Measurements from ENCODE around the gene MIA2. TPM values are rescaled to one million over a fixed set of nuclear protein-coding genes. Genes with fewer than 3 reads are reported as not detected.

MIA2 gene
- total RNA-seq, 2 donors from 2014 or later, result 16.8 to 26.5 TPM

DNA sequence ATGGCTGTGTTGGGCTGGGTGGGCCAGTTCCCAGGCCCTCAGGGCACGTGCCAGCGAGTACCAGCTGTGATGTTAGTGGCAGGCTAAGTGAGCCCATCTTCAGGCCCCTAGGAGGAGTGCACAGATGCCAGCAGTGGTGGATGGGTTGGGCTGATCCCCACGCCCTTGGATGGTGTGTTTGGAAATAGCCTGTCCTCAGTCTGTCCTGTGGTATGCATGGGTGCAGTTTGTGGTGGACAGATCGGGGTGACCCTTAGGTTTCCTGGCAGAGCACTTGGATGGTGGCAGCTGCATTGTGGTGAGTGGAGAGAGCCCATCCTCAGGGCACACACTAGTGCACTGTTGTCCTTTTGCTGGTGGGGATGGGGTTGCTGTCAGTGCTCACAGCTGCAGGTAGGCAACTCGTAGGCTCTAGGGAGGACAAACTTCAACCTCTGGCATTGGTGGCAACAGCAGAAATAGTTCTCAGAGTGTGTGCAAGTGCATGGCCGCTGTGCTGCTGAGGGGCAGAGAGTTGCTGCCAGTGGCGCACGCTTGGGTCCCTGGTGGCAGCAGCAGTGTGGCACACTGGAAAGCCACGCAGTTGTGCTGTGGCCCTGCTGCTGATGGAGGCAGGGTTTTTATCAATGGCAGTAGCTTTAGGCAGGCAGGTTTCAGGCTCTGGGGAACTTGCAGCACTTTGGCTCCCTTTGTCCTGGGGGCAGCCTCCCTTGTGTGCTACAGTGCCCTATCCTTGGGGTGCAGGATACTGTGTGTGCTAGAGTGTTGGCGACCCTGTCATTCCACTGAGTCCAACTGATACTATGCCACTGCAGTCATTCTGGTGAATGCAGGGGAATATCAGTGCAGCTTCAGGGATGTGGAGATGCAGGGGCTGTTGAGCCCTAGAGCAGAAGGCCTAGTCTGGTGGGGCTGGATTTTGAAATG, 133.0 kb downstream of the MIA2 start:
- Histone ChIP-seq H3K9ac (ENCODE audit: extremely low read depth, low read length, poor library complexity, severe bottlenecking) (no peak overlapping the region), H3K9me3 (ENCODE audit: control insufficient read depth, low read length) (peaks cover 22% of the 10 kb centered on the region), H3K27me3 (ENCODE audit: control insufficient read depth, insufficient read depth, low read length, poor library complexity, severe bottlenecking) (no peaks in the 10 kb centered on the region), H3K27ac (ENCODE audit: low read depth, low read length) (no peak overlapping the region), H3K36me3 (ENCODE audit: control insufficient read depth, insufficient read depth, low read length) (no peaks in the 10 kb centered on the region), H3K4me3 (ENCODE audit: low read length) (no peak overlapping the region), H3K4me1 (ENCODE audit: control insufficient read depth, insufficient read depth, low read length) (peaks cover 8% of the 10 kb centered on the region)
- Mint-ChIP-seq H3K27ac (peak overlapping the region; percentile 55), H3K4me3 (no peak overlapping the region), H3K27me3 (ENCODE audit: insufficient read depth) (no peaks in the 10 kb centered on the region), H3K4me1 (peaks cover 31% of the 10 kb centered on the region), H3K36me3 (ENCODE audit: low read depth) (peaks cover 22% of the 10 kb centered on the region), H3K9me3 (peaks cover 11% of the 10 kb centered on the region)
- DNase-seq, result peak; percentile 55
- TF ChIP-seq, protein P1, sequence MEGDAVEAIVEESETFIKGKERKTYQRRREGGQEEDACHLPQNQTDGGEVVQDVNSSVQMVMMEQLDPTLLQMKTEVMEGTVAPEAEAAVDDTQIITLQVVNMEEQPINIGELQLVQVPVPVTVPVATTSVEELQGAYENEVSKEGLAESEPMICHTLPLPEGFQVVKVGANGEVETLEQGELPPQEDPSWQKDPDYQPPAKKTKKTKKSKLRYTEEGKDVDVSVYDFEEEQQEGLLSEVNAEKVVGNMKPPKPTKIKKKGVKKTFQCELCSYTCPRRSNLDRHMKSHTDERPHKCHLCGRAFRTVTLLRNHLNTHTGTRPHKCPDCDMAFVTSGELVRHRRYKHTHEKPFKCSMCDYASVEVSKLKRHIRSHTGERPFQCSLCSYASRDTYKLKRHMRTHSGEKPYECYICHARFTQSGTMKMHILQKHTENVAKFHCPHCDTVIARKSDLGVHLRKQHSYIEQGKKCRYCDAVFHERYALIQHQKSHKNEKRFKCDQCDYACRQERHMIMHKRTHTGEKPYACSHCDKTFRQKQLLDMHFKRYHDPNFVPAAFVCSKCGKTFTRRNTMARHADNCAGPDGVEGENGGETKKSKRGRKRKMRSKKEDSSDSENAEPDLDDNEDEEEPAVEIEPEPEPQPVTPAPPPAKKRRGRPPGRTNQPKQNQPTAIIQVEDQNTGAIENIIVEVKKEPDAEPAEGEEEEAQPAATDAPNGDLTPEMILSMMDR (conservative IDR thresholded peaks at IDR 0.05), result no peak
- WGBS, 2 experiments (ENCODE audit: insufficient coverage in 1 of 2, insufficient read length in 1 of 2), result 96 to 98% methylated on average over 7 to 10 of the region's 10 CpGs

DNA sequence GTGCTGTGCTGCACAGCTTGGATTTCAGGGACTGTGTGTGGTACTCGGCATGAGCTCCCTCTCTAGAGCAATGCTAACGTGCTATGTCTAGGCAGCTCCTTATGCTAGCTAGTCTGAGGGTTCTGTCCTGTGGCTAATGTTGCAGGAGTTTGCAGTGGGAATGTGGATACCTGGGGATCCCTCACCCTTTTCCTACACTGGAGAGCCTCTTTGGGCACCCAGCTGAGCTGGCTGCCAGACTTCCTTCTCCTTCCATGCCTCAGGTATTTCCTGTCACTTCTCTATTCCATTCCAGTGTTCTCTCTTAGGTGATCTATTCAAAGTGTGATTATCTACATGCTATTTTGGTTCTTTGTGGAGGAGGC, 133.7 kb downstream of the MIA2 start:
- Histone ChIP-seq H3K9me3 (ENCODE audit: control insufficient read depth, low read length) (peaks cover 22% of the 10 kb centered on the region), H3K4me1 (ENCODE audit: control insufficient read depth, insufficient read depth, low read length) (peaks cover 8% of the 10 kb centered on the region), H3K9ac (ENCODE audit: extremely low read depth, low read length, poor library complexity, severe bottlenecking) (no peak overlapping the region), H3K27me3 (ENCODE audit: control insufficient read depth, insufficient read depth, low read length, poor library complexity, severe bottlenecking) (no peaks in the 10 kb centered on the region), H3K27ac (ENCODE audit: low read depth, low read length) (no peak overlapping the region), H3K4me3 (ENCODE audit: low read length) (no peak overlapping the region), H3K36me3 (ENCODE audit: control insufficient read depth, insufficient read depth, low read length) (no peaks in the 10 kb centered on the region)
- peak; percentile 75 for DNase-seq
- WGBS, 2 experiments (ENCODE audit: insufficient coverage in 1 of 2, insufficient read length in 1 of 2), result 20 to 46% methylated on average over 1 to 2 of the region's 2 CpGs
- TF ChIP-seq, protein P1 (conservative IDR thresholded peaks at IDR 0.05), result no peak
- Mint-ChIP-seq H3K4me3 (no peak overlapping the region), H3K9me3 (peaks cover 11% of the 10 kb centered on the region), H3K4me1 (peaks cover 31% of the 10 kb centered on the region), H3K27me3 (ENCODE audit: insufficient read depth) (no peaks in the 10 kb centered on the region), H3K36me3 (ENCODE audit: low read depth) (peaks cover 21% of the 10 kb centered on the region), H3K27ac (peak overlapping the region; percentile 55)

DNA sequence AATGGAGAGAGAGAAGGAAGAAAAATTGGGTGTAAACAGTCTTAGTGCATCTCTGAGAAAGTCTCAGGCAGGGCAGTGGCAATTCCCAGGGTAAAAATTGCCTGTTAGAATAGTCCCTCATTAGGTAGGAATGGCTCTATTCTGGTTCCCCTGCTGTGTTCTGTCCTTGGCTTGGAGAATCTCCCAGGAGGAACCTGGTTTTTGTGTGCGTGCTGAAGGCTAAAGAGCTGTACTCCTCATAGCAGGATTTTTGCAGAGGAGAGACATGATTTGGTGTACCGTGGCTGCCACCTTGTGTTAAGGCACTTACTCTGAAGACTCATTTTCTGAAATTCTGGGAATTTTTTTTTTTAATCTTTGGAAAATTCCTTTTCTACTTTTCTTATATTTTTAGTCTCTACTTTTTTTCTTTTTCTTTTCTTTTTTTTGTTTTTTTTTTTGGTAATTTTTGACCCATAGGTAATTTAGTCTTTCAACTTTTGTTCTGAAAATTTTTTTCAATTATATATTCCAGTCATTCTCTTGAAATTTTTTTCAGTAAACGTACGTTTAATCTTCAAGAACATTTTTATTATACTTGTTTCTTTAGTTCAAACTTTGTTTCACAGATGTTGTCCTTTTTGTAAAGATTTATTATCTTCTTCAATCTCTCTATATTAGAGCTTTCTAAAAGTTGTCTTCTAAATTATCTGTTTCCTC, 134.7 kb downstream of the MIA2 start:
- Mint-ChIP-seq H3K27ac (peak overlapping the region; percentile 8), H3K36me3 (ENCODE audit: low read depth) (peaks cover 18% of the 10 kb centered on the region), H3K27me3 (ENCODE audit: insufficient read depth) (no peaks in the 10 kb centered on the region), H3K4me1 (peaks cover 31% of the 10 kb centered on the region), H3K9me3 (peaks cover 11% of the 10 kb centered on the region), H3K4me3 (no peak overlapping the region)
- Histone ChIP-seq H3K4me3 (ENCODE audit: low read length) (peak overlapping the region; percentile 57), H3K9me3 (ENCODE audit: control insufficient read depth, low read length) (peaks cover 21% of the 10 kb centered on the region), H3K27ac (ENCODE audit: low read depth, low read length) (no peak overlapping the region), H3K27me3 (ENCODE audit: control insufficient read depth, insufficient read depth, low read length, poor library complexity, severe bottlenecking) (no peaks in the 10 kb centered on the region), H3K36me3 (ENCODE audit: control insufficient read depth, insufficient read depth, low read length) (no peaks in the 10 kb centered on the region), H3K9ac (ENCODE audit: extremely low read depth, low read length, poor library complexity, severe bottlenecking) (no peak overlapping the region), H3K4me1 (ENCODE audit: control insufficient read depth, insufficient read depth, low read length) (peaks cover 8% of the 10 kb centered on the region)
- WGBS, 2 experiments (ENCODE audit: insufficient coverage in 1 of 2, insufficient read length in 1 of 2), result 0 to 49% methylated on average over 2 to 4 of the region's 4 CpGs
- TF ChIP-seq, protein P1 (conservative IDR thresholded peaks at IDR 0.05), result peak; percentile 86
- peak; percentile 91 for DNase-seq
